Measurements from ENCODE around the gene POU6F1. TPM values are rescaled to one million over a fixed set of nuclear protein-coding genes. Genes with fewer than 3 reads are reported as not detected.
"Not testable (repeated sequence)": the region's sequence is repeated elsewhere in the genome, so short reads cannot be mapped to it uniquely, and the experiment has no call there.

Gene POU6F1
- total and polyA plus RNA-seq, 11 donors: 4.6 to 14.0 (median 6.8) TPM

- ATAC-seq (peak in 1 of 4 donors; percentile 42), DNase-seq (no peak)
- WGBS, 4 donors: 64 to 84% (median 76%) methylated on average over 7 of the region's 7 CpGs
- H3K36me3 ChIP-seq: no peaks in the 10 kb centered on the region
- intact Hi-C loops (cut with DNase I): no loop called here
- no peaks in the 10 kb centered on the region for H3K9me3 ChIP-seq
- no peak overlapping the region for H3K27ac ChIP-seq
- H3K4me1 ChIP-seq: no peaks in the 10 kb centered on the region
- TF ChIP-seq CTCF (IDR thresholded peaks at IDR 0.05) (peak in 5 of 12 donors; percentile 10 to 37 (median 19)), POLR2A (IDR thresholded peaks at IDR 0.05) (no peak)
- no peaks in the 10 kb centered on the region for H3K27me3 ChIP-seq
- H3K4me3 ChIP-seq: no peak overlapping the region
Measured at GRCh38 chr12:51262758-51263177, 44.9 kb upstream of the POU6F1 start.

GRCh38 chr12:51259600-51259999, 41.7 kb upstream of the POU6F1 start:
- ATAC-seq; H3K27ac ChIP-seq; H3K4me1 ChIP-seq; H3K4me3 ChIP-seq; DNase-seq; H3K36me3 ChIP-seq; intact Hi-C loops (cut with DNase I); H3K27me3 ChIP-seq; H3K9me3 ChIP-seq: not testable (repeated sequence)
- WGBS, 4 donors: 96 to 98% (median 97%) methylated on average over 1 of the region's 1 CpG

- Histone ChIP-seq H3K27me3 (no peaks in the 10 kb centered on the region), H3K4me1 (no peaks in the 10 kb centered on the region), H3K36me3 (no peaks in the 10 kb centered on the region), H3K9me3 (no peaks in the 10 kb centered on the region), H3K4me3 (no peak overlapping the region), H3K27ac (no peak overlapping the region)
- TF ChIP-seq CTCF (IDR thresholded peaks at IDR 0.05) (no peak), POLR2A (IDR thresholded peaks at IDR 0.05) (no peak)
- ATAC-seq (no peak), DNase-seq (no peak)
- WGBS, 4 donors: 87 to 92% (median 88%) methylated on average over 4 of the region's 4 CpGs
- intact Hi-C loops (cut with DNase I): no loop called here
Measured at GRCh38 chr12:51254536-51254935, 36.7 kb upstream of the POU6F1 start.

- intact Hi-C loops (cut with DNase I): no loop called here
- 97 to 100% (median 99%) methylated on average over 1 of the region's 1 CpG for WGBS, 4 donors
- Histone ChIP-seq H3K36me3 (no peaks in the 10 kb centered on the region), H3K27ac (no peak overlapping the region), H3K4me1 (no peaks in the 10 kb centered on the region), H3K27me3 (no peaks in the 10 kb centered on the region), H3K4me3 (no peak overlapping the region), H3K9me3 (no peaks in the 10 kb centered on the region)
- ATAC-seq: no peak
- TF ChIP-seq POLR2A (IDR thresholded peaks at IDR 0.05) (no peak), CTCF (IDR thresholded peaks at IDR 0.05) (no peak)
- DNase-seq: no peak
Measured at GRCh38 chr12:51253276-51253675, 35.4 kb upstream of the POU6F1 start.
